ES-I3 (cell line): Measurements from ENCODE around the gene MEIKIN.
"Not testable (repeated sequence)": the region's sequence is repeated elsewhere in the genome, so short reads cannot be mapped to it uniquely, and the experiment has no call there.

Experiments
- H3K36me3 ChIP-seq: 2 replicates; pipeline ENCODE4 v1.6.1; 2013; ENCODE audit warnings: mild to moderate bottlenecking, low read length, control low read depth, moderate library complexity; ENCODE audit not compliant: insufficient read depth
- H3K4me1 ChIP-seq: 2 replicates; pipeline ENCODE4 v1.6.1; 2013; ENCODE audit warnings: mild to moderate bottlenecking, control low read depth, low read length; ENCODE audit not compliant: insufficient read depth
- H3K9ac ChIP-seq: 2 replicates; pipeline ENCODE4 v1.6.1; 2013; ENCODE audit warnings: low read depth, mild to moderate bottlenecking, low read length, moderate library complexity
- H3K9me3 ChIP-seq: 2 replicates; pipeline ENCODE4 v1.6.1; 2013; ENCODE audit warnings: mild to moderate bottlenecking, low read length, moderate library complexity; ENCODE audit not compliant: control insufficient read depth, insufficient read depth

The MEIKIN gene

DNA sequence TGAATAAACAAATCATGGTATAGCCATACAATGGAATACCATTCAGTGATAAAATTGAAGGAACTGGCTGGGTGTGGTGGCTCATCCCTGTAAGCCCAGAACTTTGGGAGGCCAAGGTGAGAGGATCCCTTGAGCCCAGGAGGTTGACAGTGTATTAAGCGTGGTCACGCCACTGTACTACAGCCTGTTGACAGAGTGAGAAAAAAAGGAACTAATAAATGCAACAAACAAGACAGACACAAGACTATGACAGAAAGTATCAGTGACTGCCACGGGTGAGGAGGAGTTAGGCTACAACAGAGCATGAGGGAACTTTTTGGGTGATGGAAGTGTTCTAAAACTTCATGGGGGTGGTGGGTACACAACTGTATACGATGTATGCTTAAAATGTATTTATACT is 150.9 kb downstream of the MEIKIN start:
- Histone ChIP-seq H3K4me1 (no peaks in the 10 kb centered on the region), H3K9me3 (no peaks in the 10 kb centered on the region), H3K9ac (no peak overlapping the region), H3K36me3 (no peaks in the 10 kb centered on the region)

DNA sequence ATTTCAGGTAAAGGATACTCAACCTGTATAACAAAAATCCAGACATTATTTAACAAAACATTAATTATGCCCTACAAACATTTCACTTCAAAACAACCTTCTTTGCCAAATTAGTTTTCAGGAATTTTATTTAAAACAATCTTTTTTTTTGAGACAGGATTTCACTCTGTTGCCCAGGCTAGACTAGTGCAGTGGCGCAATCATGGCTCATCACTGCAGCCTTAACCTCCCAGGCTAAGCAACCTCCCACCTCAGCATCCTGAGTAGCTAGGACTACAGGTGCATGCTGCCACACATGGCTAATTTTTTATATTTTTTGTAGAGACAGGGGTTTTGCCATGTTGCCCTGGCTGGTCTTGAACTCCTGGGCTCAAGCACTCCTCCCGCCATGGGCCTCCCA is 152.6 kb downstream of the MEIKIN start:
- Histone ChIP-seq H3K4me1 (peaks cover under 1% of the 10 kb centered on the region; the same call in 1 of the 2 replicates), H3K36me3 (no peaks in the 10 kb centered on the region), H3K9me3 (no peaks in the 10 kb centered on the region), H3K9ac (no peak overlapping the region)

DNA sequence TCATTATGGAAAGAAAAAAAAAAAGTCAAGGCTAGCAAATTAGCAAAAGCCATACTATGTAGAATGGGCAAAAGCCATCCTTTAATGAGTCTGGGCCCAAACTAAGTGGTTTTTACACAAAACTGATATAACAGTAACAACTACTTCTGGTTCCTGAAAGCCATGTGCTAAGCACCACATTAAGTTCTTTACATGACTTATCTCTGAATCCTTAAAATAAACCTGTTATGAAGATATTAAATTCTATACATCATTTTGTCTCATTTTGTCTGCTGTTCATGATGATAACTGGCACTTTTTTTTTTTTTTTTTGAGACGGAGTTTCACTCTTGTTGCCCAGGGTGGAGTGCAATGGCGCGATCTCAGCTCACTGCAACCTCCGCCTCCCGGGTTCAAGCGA is 153.6 kb downstream of the MEIKIN start:
- Histone ChIP-seq H3K9ac (no peak overlapping the region), H3K36me3 (no peaks in the 10 kb centered on the region), H3K4me1 (peaks cover 3% of the 10 kb centered on the region; the same call in 1 of the 2 replicates), H3K9me3 (no peaks in the 10 kb centered on the region)

DNA sequence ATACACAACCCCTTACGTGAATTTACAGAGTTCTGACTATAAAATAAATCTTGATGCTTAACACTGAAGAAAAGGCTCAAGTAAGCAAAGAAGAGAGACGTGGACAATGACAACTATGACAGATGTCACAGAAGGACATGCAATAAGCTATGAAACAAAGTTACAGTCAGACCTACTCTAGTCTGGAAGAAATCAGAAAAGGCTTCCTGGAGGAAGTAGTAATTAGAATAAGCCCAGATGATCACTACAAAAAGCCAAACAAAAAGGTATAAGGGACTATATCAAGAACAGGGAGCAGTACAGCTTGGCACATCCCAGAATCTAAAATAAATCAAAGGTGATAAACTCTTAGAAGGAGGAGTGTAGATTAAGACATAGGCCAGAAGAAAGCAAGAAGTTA is 154.9 kb downstream of the MEIKIN start:
- Histone ChIP-seq H3K4me1 (peaks cover 3% of the 10 kb centered on the region; the same call in 1 of the 2 replicates), H3K36me3 (no peaks in the 10 kb centered on the region), H3K9me3 (no peaks in the 10 kb centered on the region)

DNA sequence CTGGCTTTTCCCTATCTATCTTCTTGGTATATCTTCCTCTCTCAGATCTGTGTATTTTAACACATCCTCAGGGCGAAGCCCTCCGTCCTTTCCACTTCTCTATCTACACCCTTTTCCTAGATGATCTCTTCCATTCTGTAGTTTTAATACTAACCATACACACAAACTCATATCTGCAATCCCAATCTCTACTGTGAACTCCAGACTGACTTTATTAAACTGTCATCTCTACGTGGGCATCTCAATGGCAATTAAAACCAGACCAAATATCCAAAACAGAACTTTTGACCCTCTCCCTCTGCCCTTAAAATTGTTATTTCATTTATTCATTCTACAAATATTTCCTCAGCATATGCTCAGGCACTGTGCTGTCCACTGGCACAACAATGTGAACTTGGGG is 155.7 kb downstream of the MEIKIN start:
- Histone ChIP-seq H3K9ac (no peak overlapping the region), H3K36me3 (no peaks in the 10 kb centered on the region), H3K9me3 (no peaks in the 10 kb centered on the region), H3K4me1 (peaks cover 3% of the 10 kb centered on the region; the same call in 1 of the 2 replicates)

More for the DNA sequence above, 154.9 kb downstream of the MEIKIN start:
- H3K9ac ChIP-seq: no peak overlapping the region

DNA sequence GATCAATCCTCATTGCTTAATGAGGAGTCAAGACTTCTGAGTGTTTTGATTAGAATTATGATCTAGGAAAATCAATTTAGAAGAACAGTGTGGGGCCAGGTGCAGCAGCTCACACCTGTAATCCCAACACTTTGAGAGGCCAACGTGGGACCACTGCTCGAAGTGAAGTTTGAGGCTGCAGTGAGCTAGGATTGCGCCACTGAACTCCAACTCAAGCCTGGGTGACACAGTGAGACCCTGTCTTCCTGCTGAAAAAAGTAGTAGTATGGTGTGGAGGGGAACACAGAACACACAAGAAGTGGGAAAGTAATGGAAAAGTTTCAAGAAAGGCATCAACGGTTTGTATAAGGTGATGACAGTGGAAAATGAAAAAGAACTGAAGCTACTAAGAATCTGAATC is 157.7 kb downstream of the MEIKIN start:
- peaks cover 5% of the 10 kb centered on the region for H3K4me1 ChIP-seq
- no peak overlapping the region for H3K9ac ChIP-seq
- no peaks in the 10 kb centered on the region for H3K36me3 ChIP-seq
- H3K9me3 ChIP-seq: no peaks in the 10 kb centered on the region

DNA sequence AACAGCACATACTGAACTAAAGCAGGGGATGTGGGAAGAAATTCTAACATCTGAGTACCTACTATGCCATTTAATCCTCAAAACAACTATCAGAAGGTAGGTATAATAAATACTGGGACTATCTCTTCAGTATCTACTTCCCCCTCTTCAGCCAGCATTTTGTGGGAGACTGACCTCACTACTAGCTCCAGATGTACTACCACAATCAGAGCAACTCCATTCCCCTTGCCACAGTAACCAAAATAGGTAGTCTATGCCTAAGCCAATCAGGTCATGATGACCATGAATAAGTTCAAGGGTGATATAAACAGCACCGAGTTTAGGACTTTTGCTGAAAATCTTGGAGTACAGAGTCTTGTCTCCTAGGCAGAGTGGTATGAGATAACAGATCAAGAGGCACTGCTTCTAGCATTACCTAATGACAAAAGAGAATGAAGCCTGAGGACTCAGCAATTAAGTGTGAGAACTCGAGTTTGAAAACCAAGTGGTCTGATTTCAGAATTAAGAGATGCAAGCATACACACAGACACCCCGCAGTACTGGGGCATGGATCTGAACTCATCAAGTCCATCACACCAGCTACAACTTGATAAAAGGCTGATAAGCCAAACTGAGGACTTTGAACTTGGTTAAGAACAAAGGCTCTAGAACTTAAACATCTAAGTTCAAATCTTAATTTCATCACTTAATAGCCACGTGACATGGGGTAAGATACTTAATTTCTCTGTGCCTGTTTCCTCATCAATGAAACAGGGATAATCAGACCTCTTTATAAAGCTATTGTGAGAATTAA is 158.4 kb downstream of the MEIKIN start:
- no peak overlapping the region for H3K9ac ChIP-seq
- H3K9me3 ChIP-seq: no peaks in the 10 kb centered on the region
- no peaks in the 10 kb centered on the region for H3K36me3 ChIP-seq
- peaks cover 5% of the 10 kb centered on the region for H3K4me1 ChIP-seq

DNA sequence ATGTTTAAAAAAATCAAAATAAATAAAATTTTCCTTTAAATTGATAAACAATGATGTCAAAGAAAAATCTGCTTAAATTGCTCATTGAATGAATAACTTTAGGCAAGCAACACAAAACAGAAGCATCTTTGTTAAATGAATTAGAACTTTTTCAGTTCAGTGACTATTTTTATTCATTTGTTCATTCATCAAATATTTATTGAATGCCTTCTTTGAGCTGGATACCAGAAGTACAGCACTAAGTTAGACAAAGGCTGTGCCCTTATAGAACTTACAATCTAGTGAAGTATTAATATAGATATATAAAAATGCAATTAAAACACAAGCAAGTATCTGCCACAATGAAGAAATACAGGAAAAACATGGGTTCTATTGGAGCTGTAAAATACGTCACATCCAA is 159.4 kb downstream of the MEIKIN start:
- Histone ChIP-seq H3K9ac (no peak overlapping the region), H3K36me3 (no peaks in the 10 kb centered on the region), H3K4me1 (peaks cover 5% of the 10 kb centered on the region), H3K9me3 (no peaks in the 10 kb centered on the region)

DNA sequence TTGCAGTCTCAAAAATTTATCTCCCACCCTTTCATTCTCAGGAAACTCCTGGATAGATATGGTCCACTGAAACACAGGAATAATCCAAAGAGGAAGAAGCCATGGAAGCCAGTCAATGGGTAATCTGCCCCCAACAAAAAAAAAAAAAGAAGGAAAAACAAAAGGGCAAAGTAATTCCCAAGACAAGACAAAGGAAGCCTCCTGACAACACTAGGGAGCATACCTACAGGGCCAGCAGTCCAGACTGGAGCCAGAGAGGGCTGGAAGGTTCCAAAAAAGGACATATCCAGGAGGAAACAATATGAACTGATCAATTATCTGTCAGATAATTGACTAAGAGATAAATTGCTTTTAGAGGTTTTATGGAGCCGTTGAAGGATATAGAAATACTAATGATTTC is 161.6 kb downstream of the MEIKIN start:
- Histone ChIP-seq H3K36me3 (no peaks in the 10 kb centered on the region), H3K9ac (no peak overlapping the region), H3K4me1 (peaks cover 5% of the 10 kb centered on the region), H3K9me3 (no peaks in the 10 kb centered on the region)

DNA sequence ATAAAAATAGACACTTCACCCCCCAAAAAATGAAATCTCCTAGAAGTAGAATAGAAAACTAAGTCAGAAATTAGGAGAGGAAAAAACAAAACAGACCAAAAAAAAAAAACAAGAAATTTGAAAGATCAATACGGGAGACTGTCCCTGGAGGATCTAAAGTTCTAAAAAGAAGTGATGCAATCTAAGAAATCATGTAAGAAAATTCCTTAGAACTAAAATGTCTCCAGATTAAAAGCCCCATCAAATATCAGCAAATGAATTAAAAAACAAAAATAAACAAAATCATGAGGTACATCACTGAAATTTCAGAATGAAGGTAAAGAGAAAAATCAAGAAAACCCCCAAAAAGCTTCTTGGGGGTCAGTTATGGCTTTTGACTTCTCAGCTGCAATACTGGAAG is 162.1 kb downstream of the MEIKIN start:
- Histone ChIP-seq H3K4me1 (peaks cover 5% of the 10 kb centered on the region), H3K36me3 (no peaks in the 10 kb centered on the region), H3K9me3 (no peaks in the 10 kb centered on the region), H3K9ac (no peak overlapping the region)

DNA sequence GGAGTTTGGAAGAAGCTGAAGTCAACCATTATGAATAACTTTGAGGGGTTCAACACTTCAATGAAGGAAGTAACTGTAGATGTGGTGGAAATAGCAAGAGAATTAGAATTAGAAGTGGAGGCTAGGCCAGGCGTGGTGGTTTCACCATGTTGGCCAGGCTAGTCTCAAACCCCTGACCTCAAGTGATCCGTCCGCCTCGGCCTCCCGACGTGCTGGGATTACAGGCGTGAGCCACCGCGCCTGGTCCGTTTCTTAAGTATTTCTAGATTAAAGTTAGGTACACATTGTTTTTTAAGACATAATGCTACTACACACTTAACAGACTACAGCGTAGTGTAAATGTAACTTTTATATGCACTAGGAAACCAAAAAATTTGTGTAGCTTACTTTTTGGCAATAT is 162.7 kb downstream of the MEIKIN start:
- Histone ChIP-seq H3K9me3 (no peaks in the 10 kb centered on the region), H3K9ac (no peak overlapping the region), H3K4me1 (peaks cover 2% of the 10 kb centered on the region; the same call in 1 of the 2 replicates), H3K36me3 (no peaks in the 10 kb centered on the region)

DNA sequence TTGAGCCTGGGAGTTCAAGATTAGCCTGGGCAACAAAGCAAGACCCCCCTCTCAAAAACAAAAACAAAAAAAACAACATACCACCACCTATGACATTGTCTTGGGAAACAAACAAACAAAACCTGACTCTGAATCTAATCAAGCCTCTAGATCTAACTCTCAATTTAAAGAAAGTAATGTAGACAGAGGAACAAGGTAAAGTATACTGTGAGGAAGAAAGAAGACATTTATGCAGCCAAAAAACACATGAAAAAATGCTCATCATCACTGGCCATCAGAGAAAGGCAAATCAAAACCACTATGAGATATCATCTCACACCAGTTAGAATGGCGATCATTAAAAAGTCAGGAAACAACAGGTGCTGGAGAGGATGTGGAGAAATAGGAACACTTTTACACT is 167.3 kb downstream of the MEIKIN start:
- H3K9ac ChIP-seq, H3K4me1 ChIP-seq: not testable (repeated sequence)

DNA sequence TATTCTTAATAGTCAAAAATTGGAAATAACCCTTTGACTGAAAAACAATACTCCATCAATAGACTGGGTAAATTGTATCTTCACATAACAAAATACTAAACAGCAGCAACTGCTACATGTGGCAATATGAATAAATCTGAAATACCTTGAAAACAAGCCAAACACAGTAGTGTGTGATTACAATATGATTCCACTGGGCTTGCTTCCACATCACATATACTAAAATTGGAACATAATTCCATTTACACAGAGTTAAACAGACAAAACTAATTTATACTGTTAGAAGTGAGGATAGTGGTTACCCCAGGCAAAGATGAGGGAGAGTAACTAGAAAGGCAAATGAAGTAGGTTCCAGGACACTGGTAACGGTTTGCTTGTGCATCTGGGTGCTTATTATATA is 169.0 kb downstream of the MEIKIN start:
- H3K9ac ChIP-seq: no peak overlapping the region
- no peaks in the 10 kb centered on the region for H3K36me3 ChIP-seq
- no peaks in the 10 kb centered on the region for H3K9me3 ChIP-seq
- H3K4me1 ChIP-seq: no peaks in the 10 kb centered on the region

More for the DNA sequence above, 167.3 kb downstream of the MEIKIN start:
- not testable (repeated sequence) for H3K9me3 ChIP-seq, H3K36me3 ChIP-seq

DNA sequence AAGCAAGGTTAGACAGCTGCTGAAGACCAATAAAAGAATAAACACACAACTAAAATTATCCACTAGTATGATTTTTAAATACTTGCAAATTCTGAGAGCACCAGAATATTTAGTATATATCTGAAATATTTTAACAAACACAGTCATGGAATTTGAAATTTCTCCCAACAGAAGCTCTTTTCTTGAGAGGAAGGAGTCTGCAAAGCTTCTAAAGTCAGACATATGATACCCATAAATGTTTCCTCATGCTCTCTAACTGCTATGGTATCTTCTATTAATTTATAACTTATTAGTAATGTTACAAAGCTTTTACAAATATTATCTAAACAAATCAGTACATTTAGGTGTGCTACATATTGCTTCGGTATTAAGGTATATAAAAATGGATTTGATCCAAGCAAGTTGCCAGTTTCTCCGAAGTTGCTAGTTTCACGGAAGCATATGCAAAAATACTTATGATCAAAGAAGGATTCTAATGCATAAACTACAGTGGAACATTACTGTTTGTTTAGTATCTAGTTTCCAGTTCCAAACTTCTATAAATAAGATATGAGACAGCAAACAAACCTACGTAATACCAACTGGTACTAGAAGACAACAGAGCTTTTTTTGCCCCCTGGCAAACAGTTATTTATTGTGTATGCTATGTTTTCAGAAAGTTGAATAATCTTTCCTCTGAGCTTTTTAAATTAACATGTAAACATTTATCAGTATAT is 170.7 kb downstream of the MEIKIN start:
- H3K9ac ChIP-seq: no peak overlapping the region
- no peaks in the 10 kb centered on the region for H3K36me3 ChIP-seq

DNA sequence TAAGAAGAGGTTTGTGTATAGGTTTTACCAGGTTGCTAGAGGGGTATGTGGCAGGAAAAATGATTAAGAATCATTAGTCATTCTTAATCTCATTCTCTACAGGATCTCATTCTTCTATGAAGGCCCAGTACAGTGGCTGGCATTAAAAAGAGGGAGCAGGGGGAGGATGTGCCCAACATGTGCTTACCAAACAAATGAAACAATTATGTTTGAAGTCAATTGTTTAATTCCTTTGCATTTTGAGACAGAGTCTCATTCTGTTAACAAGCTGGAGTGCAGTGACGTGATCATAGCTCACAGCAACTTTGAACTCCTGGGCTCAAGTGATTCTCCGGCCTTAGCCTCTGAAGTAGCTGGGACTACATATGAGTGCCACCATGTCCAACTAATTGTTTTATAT is 171.7 kb downstream of the MEIKIN start:
- H3K9ac ChIP-seq: no peak overlapping the region
- H3K4me1 ChIP-seq: no peaks in the 10 kb centered on the region
- no peaks in the 10 kb centered on the region for H3K9me3 ChIP-seq
- H3K36me3 ChIP-seq: no peaks in the 10 kb centered on the region

More for the DNA sequence above, 170.7 kb downstream of the MEIKIN start:
- Histone ChIP-seq H3K4me1 (no peaks in the 10 kb centered on the region), H3K9me3 (no peaks in the 10 kb centered on the region)
